ENCODE results near the gene OTOA. TPM values are rescaled to one million over a fixed set of nuclear protein-coding genes. Genes with fewer than 3 reads are reported as not detected.
A peak's percentile ranks its signal among the peaks of the same experiment; 100 is the strongest.

The OTOA gene
- total and polyA plus RNA-seq, 2 donors (not counting 3 experiments of a cell fraction or from before 2014, with no cell fraction given): 0.22 TPM; not detected in 1

DNA sequence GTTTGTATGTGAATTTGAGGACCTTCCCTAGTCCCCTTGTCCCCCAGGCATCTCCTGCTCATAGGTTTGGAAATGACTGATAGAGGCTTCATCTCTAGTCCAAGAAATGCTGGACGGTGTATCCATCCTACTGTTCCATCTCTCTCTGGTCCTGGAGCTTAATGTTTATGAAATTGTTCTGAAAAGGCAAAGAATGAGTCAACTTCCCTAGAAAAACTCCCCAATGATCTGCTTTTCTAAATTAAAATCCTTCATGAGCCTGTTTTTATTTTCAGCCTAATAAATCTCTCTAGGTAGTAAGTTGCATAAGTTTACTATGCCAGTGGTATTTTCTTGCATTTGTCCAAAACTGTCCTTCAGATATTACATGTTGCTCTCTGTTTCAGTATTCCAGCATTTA lies 9.3 kb upstream of the OTOA start:
- intact Hi-C loops (cut with micrococcal nuclease) (no loop called here), dilution Hi-C loops (cut with MboI; ENCODE audit: extremely low pct_ligation_motif_present, low sequenced_read_pairs) (no loop called here)
- BruUV-seq (replicated peaks): no TSS peak
- Histone ChIP-seq H3K4me2 (ENCODE audit: insufficient read depth, low read length) (no peak overlapping the region), H3K4me1 (ENCODE audit: control insufficient read depth, extremely low read depth, insufficient read depth, low read length) (peaks cover 6% of the 10 kb centered on the region), H3K27me3 (ENCODE audit: control insufficient read depth in 2 of 2, insufficient read depth in 2 of 2, low read length in 2 of 2) (no peaks in the 10 kb centered on the region), H3K9me1 (replicated peaks; ENCODE audit: control insufficient read depth, extremely low read depth, insufficient read depth, low read length) (no peaks in the 10 kb centered on the region), H3K79me2 (ENCODE audit: control insufficient read depth, insufficient read depth, low read length) (peaks cover 2% of the 10 kb centered on the region), H3K36me3 (ENCODE audit: control insufficient read depth in 2 of 2, extremely low read depth in 1 of 2, insufficient read depth in 2 of 2, low read length in 2 of 2) (peaks cover 2% of the 10 kb centered on the region in 2 experiments), H2AFZ (ENCODE audit: low read depth, low read length) (no peak overlapping the region), H3K4me3 (replicated peaks in 1 of 3; ENCODE audit: insufficient read depth in 1 of 3, low read depth in 1 of 3, low read length in 3 of 3) (no peak overlapping the region), H4K20me1 (replicated peaks; ENCODE audit: control insufficient read depth, extremely low read depth, insufficient read depth, low read length) (no peaks in the 10 kb centered on the region), H3K9ac (replicated peaks; ENCODE audit: extremely low read depth, insufficient read depth, low read length) (no peak overlapping the region), H3K27ac (ENCODE audit: insufficient read depth, low read depth, low read length) (no peak overlapping the region), H3K9me3 (replicated peaks; ENCODE audit: control insufficient read depth, insufficient read depth, low read length) (no peaks in the 10 kb centered on the region)
- DNase-seq (ENCODE audit: low read depth, low spot score) (no peak), FAIRE-seq (peak; percentile 84)
- ChIA-PET POLR2A (no interaction called here), CTCF (interaction anchor here (0.7 to 1.0 kb wide), 3 partner anchors 9 to 44 kb away, joined by 3 to 7 read pairs (median 3); no protein-coding TSS in a partner anchor)
- TF ChIP-seq, protein P1, sequence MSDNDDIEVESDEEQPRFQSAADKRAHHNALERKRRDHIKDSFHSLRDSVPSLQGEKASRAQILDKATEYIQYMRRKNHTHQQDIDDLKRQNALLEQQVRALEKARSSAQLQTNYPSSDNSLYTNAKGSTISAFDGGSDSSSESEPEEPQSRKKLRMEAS (IDR thresholded peaks at IDR 0.05; ENCODE audit: insufficient read depth, insufficient read length): no peak
- TF ChIP-seq MYC (IDR thresholded peaks at IDR 0.05; ENCODE audit: low read depth, low read length) (no peak), FOS (IDR thresholded peaks at IDR 0.05; ENCODE audit: borderline replicate concordance, insufficient read depth, low read length) (peak; percentile 33)

DNA sequence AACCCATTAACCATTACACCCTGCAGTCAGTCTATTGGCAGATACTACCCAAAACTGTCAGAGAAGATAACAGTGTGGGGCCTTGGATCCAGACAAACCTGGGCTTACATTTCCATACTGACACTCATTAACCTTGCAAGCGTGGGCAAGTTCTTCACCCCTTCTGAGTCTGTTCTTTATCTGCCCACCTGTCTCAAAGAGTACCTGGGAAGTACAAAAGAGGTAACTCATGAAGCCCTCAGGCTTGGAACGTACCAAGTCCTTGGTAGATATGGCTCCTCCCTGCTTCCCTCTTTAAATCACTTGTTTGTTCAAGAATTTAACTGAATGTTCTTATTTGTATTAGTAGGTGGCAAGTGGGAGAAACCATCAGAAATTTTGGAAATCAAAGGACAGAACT lies 8.9 kb upstream of the OTOA start:
- H2AFZ ChIP-seq (ENCODE audit: low read depth, low read length): no peak overlapping the region
- intact Hi-C loops (cut with micrococcal nuclease): no loop called here
- no peak overlapping the region for H3K4me2 ChIP-seq (ENCODE audit: insufficient read depth, low read length)
- DNase-seq (ENCODE audit: low read depth, low spot score): no peak
- H3K9me1 ChIP-seq (replicated peaks; ENCODE audit: control insufficient read depth, extremely low read depth, insufficient read depth, low read length): no peaks in the 10 kb centered on the region
- ChIA-PET POLR2A (no interaction called here), CTCF (interaction anchor here (1.0 kb wide), 1 partner anchor 9 kb away, joined by 7 read pairs; no protein-coding TSS in a partner anchor)
- H3K27me3 ChIP-seq (ENCODE audit: control insufficient read depth in 2 of 2, insufficient read depth in 2 of 2, low read length in 2 of 2): no peaks in the 10 kb centered on the region
- peaks cover 6% of the 10 kb centered on the region for H3K4me1 ChIP-seq (ENCODE audit: control insufficient read depth, extremely low read depth, insufficient read depth, low read length)
- BruUV-seq (replicated peaks): no TSS peak
- peaks cover 2% of the 10 kb centered on the region for H3K79me2 ChIP-seq (ENCODE audit: control insufficient read depth, insufficient read depth, low read length)
- dilution Hi-C loops (cut with MboI; ENCODE audit: extremely low pct_ligation_motif_present, low sequenced_read_pairs): no loop called here
- no peak for FAIRE-seq
- no peak overlapping the region for H3K9ac ChIP-seq (replicated peaks; ENCODE audit: extremely low read depth, insufficient read depth, low read length)
- TF ChIP-seq, protein P1 (IDR thresholded peaks at IDR 0.05; ENCODE audit: insufficient read depth, insufficient read length): no peak
- no peak for TF ChIP-seq FOS (IDR thresholded peaks at IDR 0.05; ENCODE audit: borderline replicate concordance, insufficient read depth, low read length)
- no peak for TF ChIP-seq MYC (IDR thresholded peaks at IDR 0.05; ENCODE audit: low read depth, low read length)
- no peak for TF ChIP-seq EZH2 (IDR thresholded peaks at IDR 0.05; ENCODE audit: borderline replicate concordance, low read depth, low read length, severe bottlenecking)
- TF ChIP-seq GATA2 (IDR thresholded peaks at IDR 0.05; ENCODE audit: insufficient read depth, insufficient read length, low read depth, low read length): no peak
- TF ChIP-seq, protein P2, sequence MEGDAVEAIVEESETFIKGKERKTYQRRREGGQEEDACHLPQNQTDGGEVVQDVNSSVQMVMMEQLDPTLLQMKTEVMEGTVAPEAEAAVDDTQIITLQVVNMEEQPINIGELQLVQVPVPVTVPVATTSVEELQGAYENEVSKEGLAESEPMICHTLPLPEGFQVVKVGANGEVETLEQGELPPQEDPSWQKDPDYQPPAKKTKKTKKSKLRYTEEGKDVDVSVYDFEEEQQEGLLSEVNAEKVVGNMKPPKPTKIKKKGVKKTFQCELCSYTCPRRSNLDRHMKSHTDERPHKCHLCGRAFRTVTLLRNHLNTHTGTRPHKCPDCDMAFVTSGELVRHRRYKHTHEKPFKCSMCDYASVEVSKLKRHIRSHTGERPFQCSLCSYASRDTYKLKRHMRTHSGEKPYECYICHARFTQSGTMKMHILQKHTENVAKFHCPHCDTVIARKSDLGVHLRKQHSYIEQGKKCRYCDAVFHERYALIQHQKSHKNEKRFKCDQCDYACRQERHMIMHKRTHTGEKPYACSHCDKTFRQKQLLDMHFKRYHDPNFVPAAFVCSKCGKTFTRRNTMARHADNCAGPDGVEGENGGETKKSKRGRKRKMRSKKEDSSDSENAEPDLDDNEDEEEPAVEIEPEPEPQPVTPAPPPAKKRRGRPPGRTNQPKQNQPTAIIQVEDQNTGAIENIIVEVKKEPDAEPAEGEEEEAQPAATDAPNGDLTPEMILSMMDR (IDR thresholded peaks at IDR 0.05; ENCODE audit: extremely low read depth in 1 of 2, insufficient read depth in 1 of 2, low read depth in 1 of 2, low read length in 2 of 2): no peak
- no peak for TF ChIP-seq JUN (IDR thresholded peaks at IDR 0.05; ENCODE audit: borderline replicate concordance, insufficient read depth, insufficient read length, low read depth)
- no peak for TF ChIP-seq POLR2AphosphoS5 (IDR thresholded peaks at IDR 0.05; ENCODE audit: insufficient read depth, low read depth, low read length)
- no peak for TF ChIP-seq POLR2A (IDR thresholded peaks at IDR 0.05; ENCODE audit: low read depth, low read length)
- H3K4me3 ChIP-seq (replicated peaks in 1 of 3; ENCODE audit: insufficient read depth in 1 of 3, low read depth in 1 of 3, low read length in 3 of 3): no peak overlapping the region
- no peak overlapping the region for H3K27ac ChIP-seq (ENCODE audit: insufficient read depth, low read depth, low read length)
- H3K9me3 ChIP-seq (replicated peaks; ENCODE audit: control insufficient read depth, insufficient read depth, low read length): no peaks in the 10 kb centered on the region
- peaks cover 2% of the 10 kb centered on the region in 2 experiments for H3K36me3 ChIP-seq (ENCODE audit: control insufficient read depth in 2 of 2, extremely low read depth in 1 of 2, insufficient read depth in 2 of 2, low read length in 2 of 2)
- H4K20me1 ChIP-seq (replicated peaks; ENCODE audit: control insufficient read depth, extremely low read depth, insufficient read depth, low read length): no peaks in the 10 kb centered on the region

Data from endothelial cell of umbilical vein (primary cell).